Measurements from ENCODE around the gene C1QTNF12. TPM values are rescaled to one million over a fixed set of nuclear protein-coding genes. Genes with fewer than 3 reads are reported as not detected.
A peak's percentile ranks its signal among the peaks of the same experiment; 100 is the strongest.

The C1QTNF12 gene
- total RNA-seq, 4 donors from 2014 or later, result 23.3 to 58.0 (median 44.2) TPM; not detected in 1

GRCh38 chr1:1273512-1274298, 27.2 kb upstream of the C1QTNF12 start, which contains the start of gene UBE2J2:
Gene UBE2J2, minus strand, starts transcription at chr1:1273854. Its CDS starts 5,862 bp downstream, at chr1:1267992.
- H3K4me1 ChIP-seq, result peaks cover 5 to 48% (median 28%) of the 10 kb centered on the region in 4 donors
- peak within 1 kb of the TSS; percentile 83 to 91 (median 86) for H3K27ac ChIP-seq
- H3K36me3 ChIP-seq, result peaks cover 0 to 2% (median 0%) of the 10 kb centered on the region in 3 donors
- no peaks in the 10 kb centered on the region for H3K9me3 ChIP-seq
- TF ChIP-seq CTCF (IDR thresholded peaks at IDR 0.05) (no peak), POLR2A (IDR thresholded peaks at IDR 0.05) (peak; percentile 7 to 72)
- H3K4me3 ChIP-seq, result peak within 1 kb of the TSS; percentile 85 to 97 (median 94)
- peak; percentile 91 to 97 (median 96) for DNase-seq
- no peaks in the 10 kb centered on the region for H3K27me3 ChIP-seq

GRCh38 chr1:1273209-1273511, 26.6 kb upstream of the C1QTNF12 start:
- H3K9me3 ChIP-seq, result no peaks in the 10 kb centered on the region
- peaks cover 0 to 8% (median 0%) of the 10 kb centered on the region in 3 donors for H3K36me3 ChIP-seq
- no peak for DNase-seq
- peak overlapping the region; percentile 83 to 91 (median 86) for H3K27ac ChIP-seq
- TF ChIP-seq CTCF (IDR thresholded peaks at IDR 0.05) (no peak), POLR2A (IDR thresholded peaks at IDR 0.05) (no peak)
- H3K27me3 ChIP-seq, result no peaks in the 10 kb centered on the region
- H3K4me1 ChIP-seq, result peaks cover 5 to 42% (median 28%) of the 10 kb centered on the region in 4 donors
- H3K4me3 ChIP-seq, result peak overlapping the region; percentile 85 to 97 (median 94)

GRCh38 chr1:1272341-1273208, 26.1 kb upstream of the C1QTNF12 start:
- DNase-seq, result peak in 2 of 3 donors; percentile 84 to 87
- Histone ChIP-seq H3K9me3 (no peaks in the 10 kb centered on the region), H3K36me3 (peaks cover 0 to 13% (median 0%) of the 10 kb centered on the region in 3 donors), H3K27me3 (no peaks in the 10 kb centered on the region), H3K4me1 (peaks cover 5 to 40% (median 28%) of the 10 kb centered on the region in 4 donors), H3K27ac (peak overlapping the region; percentile 83 to 91 (median 86)), H3K4me3 (peak overlapping the region; percentile 85 to 97 (median 94))
- peak in 1 of 6 experiments; percentile 10 for TF ChIP-seq CTCF (IDR thresholded peaks at IDR 0.05)
- peak; percentile 84 to 90 for TF ChIP-seq POLR2A (IDR thresholded peaks at IDR 0.05)

GRCh38 chr1:1270813-1271212, 24.3 kb upstream of the C1QTNF12 start:
- H3K4me3 ChIP-seq, result no peak overlapping the region

More at GRCh38 chr1:1270813-1271212, 24.3 kb upstream of the C1QTNF12 start:
- Histone ChIP-seq H3K4me1 (peaks cover 5 to 40% (median 28%) of the 10 kb centered on the region in 4 donors), H3K9me3 (no peaks in the 10 kb centered on the region), H3K27ac (no peak overlapping the region), H3K27me3 (no peaks in the 10 kb centered on the region), H3K36me3 (peaks cover 0 to 31% (median 0%) of the 10 kb centered on the region in 3 donors)
- no peak for DNase-seq
- no peak for TF ChIP-seq CTCF (IDR thresholded peaks at IDR 0.05)
- TF ChIP-seq POLR2A (IDR thresholded peaks at IDR 0.05), result no peak

Measured in Peyer's patch (tissue), 4 donors.